GM19438 (cell line): ENCODE results near the gene BABAM2.

Experiments
- ATAC-seq: cut with Tn5 transposase; IDR thresholded peaks from one replicate; pipeline ENCODE4 v1.9.1; 2021; ENCODE audit warnings: low read depth; ENCODE audit not compliant: unreplicated experiment

BABAM2 gene

DNA sequence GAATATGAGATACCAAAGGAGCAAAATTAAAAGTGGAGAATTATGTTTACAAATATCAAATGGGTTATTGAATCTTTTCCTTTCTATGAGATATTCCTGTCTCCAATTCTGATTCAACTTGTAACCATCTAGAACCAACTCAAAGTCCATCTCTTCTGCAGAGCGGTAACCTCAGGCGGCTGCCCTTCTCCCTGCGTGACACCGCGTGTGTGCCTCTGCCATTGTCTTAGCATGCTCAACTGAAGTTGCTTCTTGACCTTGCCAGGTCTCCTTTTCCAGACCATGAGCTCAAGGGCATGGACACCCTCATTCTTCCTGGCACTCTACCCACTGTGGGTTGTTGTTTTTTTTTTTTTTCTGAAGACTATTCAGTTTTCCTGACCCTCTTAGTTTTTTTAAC lies 398.1 kb downstream of the BABAM2 start:
- no peak for ATAC-seq

DNA sequence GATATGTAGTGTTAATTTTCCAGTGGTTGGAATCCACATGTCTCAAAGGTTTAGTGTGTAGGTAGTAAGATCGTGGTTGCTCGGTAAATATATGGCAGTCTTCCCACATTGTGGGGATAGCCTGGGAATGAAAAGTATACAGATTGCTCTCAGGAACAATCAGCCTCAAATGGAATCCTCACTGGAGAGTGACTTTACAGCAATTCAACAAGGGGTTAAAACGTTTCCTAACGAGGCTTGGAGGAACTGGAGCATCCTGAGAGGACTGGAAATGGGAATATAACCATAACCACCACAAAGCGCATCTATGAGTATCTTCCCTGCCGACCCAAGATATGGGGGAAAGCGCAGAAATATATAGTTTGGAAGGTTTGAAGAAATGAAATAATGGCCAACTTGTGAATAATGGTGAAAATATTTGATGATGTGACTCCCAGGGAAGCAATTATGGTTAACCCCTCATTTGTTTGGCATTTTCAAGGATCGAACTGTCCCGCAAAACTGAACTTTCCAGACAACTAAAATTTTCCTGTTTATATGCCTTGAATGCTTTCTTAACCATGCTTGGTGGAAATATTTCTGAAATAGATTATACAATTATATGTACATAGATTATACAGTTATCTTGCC lies 401.4 kb downstream of the BABAM2 start:
- no peak for ATAC-seq

DNA sequence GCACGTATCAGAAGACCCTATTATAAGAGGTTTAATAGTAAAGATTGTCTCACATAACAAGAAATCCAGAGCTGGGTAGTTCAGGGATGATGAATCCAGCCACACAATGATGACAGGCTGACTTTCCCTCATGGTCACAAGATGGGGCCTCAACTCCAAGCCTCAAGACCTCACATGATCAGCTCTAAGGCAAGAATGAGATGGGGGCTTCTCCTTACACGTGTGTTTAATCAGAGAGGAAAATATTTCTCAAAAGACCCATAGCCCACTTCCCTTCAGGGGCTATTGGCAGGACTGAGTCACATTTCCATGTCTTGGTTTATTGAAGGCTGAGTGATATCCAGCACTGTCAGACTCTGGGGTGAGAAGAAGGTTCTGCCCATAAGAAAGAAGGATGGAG lies 402.0 kb downstream of the BABAM2 start:
- no peak for ATAC-seq

DNA sequence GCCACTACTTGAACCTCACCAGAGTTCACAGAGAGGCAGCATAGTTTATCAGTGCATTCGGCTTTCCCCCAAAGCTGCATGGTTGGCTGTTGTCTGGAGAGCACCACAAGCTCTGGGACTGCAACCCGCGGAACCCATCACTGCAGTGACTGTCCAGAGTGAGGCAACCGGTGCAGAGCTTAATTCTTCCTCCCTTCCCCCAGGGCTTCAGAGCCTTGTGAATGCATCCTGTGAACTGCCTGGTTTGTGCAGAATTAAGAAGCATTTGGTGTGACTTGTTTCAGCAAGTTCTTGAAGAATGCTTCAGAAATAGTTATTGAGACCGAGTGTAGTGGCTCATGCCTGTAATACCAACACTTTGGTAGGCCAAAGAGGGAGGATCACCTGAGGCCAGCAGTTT lies 402.9 kb downstream of the BABAM2 start:
- no peak for ATAC-seq

DNA sequence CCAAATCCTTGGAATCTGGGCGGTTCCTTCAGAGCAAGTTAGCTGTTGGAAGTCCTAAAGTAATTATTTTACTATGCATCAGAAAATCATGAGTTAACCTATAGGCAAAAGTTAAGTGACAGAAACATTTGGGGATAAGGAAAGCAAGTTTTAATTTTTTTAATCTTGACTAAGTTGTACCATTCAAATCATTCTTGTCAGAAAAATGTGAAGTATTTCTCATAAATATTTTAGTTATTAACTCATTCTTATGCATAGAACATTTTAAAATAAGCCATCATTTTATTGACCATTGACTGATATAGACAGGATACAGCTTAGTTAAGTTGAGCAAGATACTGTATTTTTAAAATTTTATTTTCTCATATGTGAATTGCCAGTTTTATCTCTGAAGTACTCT lies 403.9 kb downstream of the BABAM2 start:
- ATAC-seq = no peak

DNA sequence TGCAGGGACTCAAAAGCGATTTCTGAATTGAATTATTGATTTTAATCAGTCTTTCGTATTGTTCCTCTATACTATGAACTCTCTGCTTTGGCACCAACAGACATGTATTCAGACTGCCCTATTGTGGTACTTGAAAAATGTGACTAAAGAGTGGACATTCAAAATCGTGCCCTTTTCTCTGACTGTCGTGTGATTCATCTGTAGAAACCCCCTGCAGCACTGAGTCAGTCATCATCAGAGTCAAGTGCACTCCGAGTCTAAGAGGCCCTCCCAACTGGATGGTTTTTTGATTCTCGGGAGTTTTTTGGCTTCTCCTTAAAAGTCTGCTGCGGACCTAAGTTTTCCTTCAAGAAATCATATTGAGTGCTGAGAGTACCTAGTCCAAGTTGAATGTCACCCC lies 405.7 kb downstream of the BABAM2 start:
- no peak for ATAC-seq

DNA sequence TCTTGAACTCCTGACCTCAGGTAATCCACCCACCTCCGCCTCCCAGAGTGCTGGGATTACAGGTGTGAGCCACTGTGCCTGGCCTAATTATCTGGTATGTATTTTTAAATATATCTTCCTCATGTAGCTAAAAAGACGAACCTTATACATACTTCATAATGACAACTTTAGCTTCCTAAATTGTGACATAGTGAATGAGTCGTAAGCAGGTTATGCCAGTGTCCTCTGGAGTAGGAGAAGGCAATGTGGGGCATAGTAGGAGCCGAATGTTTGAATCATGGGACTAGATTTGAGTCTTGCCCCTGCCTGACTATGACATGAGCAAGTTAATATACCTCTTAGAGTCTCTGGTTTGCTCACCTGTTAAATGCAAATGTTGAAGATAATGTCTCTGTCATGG lies 406.4 kb downstream of the BABAM2 start:
- ATAC-seq = no peak

DNA sequence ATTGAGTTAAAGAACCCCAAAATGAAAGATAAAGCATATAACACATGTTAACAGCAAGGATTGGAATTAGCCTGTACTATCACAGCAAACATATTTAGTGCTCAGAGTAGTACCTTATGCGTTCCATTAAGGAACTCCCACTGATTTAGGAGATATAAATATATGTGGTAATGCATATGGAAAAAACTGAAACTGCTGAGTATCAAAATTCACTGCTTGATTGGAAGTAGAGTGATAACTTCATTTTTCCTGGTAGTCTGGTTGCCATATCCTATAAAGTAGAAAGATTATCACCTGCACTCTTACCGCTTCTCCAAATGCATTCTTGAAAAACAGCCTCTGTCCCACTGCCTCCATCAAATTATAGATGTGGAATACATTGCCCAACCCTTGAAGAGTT lies 407.0 kb downstream of the BABAM2 start:
- no peak for ATAC-seq

DNA sequence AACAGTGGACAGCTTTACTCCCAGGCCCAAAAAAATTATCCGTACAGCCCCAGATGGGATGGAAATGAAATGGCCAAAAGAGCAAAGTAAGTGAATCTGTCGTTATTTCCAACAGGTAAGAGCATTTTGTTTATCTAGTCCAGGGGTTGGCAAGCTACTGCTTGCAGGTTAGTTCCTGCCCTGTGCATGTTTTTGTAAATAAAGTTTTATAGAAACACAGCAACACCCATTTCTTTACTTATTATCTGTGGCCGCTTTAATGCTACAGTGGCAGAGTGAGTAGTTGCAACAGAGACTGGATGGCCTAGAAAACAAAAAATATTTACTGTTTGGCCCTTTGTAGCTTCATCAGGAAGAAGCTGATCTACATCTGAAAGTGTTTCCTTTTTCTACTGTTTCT lies 407.9 kb downstream of the BABAM2 start:
- no peak for ATAC-seq

DNA sequence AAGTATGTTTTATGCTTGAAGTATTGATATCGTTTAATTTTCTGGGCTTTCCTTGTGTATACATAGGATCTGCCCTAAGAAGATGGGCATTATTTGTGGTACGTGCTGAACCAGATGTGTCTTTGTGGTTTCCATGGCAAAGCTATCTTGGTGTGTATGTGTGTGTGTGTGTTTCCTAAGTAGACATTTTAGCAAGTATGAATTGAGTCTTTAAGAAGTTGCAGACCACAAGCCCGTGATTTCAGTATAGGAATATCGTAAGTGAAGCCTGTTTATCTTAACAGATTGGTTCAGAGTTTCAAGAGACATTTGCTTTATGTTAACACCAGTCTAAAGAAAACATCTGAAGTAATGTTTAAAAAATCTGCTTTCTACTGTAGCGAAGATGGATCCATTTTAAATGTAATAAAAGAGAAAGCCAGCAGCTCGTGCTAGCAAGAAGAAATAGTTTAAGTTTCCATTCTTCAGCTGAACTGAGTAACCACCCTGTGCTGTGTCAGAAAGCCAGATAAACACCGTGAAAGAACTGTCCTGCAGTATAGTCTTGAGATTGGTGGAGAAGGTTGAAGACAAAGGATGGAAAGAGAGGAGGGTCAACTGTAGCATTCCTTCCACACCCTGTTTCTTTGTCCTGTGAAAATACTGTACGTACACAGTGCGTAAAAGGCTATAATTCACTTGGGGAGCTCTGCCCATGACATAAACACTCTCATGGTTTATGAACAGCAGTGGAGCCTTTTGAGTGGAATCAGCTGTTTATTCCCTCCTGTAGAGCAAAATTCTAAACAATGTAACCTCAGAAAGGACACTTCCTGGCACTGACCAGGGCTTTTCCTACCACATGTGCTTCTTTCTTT lies 410.2 kb downstream of the BABAM2 start:
- ATAC-seq = no peak

DNA sequence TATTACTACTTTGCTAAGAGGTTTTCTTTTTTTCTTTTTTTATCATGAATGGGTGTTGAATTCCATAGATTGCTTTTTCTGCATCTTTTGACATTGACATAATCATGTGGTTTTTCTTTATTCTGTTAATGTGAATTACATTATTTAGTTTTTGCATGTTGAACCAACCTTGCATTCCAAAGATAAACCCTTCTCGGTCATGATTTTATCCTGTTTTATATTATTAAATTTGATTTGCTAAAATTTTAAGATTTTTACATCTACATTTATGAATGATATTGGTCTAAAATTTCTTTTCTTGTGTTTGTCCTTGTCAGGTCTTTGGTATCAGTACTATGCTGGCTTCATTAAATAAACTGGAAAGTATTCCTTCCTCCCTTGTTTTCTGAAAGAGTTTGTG lies 414.7 kb downstream of the BABAM2 start:
- no peak for ATAC-seq

DNA sequence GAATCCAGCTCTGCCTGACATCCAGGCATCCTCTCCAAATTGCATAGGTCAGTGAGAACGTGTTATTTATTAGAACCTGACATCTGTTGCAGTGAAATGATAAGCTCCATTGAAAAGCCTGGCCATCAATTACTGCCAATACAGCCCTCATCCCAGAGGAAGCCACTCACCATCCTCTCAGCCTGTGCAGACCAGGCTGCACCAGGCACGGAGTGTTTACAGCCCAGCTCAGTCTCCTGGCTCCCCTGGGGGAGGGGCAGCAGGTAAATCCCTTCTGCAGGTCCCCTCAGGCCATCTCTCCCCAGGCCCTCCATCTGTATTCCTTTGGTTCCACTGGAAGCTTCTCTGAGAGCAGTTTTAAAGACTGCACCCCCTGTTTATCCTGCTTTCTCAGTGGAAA lies 419.6 kb downstream of the BABAM2 start:
- no peak for ATAC-seq

DNA sequence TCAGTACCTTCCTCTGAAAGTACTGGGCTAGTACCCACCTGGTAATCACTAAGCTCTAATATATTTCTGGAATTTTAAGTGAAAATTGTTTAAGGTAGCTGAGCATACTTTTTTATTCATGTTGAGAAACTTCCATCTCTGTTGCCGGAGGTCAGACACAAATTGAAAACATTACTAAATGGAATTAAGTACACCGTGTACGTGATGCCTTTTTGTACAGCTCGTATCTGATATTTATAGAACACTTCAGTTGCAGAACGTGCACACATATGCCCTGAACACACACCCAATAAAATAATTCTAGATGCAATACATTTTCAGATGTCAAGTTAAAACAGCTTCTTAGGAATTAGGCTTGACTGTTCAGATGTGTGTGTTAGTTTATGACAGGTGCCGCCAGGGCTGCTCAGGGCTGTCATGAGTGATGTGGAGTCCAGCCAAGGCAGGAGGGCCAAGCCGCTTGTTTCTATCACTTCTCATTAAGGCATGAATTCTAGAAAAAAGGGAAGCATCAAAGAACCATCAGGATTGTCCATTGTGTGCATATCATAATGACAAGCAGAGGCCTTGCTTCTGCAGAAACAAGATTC lies 421.2 kb downstream of the BABAM2 start:
- ATAC-seq = no peak

DNA sequence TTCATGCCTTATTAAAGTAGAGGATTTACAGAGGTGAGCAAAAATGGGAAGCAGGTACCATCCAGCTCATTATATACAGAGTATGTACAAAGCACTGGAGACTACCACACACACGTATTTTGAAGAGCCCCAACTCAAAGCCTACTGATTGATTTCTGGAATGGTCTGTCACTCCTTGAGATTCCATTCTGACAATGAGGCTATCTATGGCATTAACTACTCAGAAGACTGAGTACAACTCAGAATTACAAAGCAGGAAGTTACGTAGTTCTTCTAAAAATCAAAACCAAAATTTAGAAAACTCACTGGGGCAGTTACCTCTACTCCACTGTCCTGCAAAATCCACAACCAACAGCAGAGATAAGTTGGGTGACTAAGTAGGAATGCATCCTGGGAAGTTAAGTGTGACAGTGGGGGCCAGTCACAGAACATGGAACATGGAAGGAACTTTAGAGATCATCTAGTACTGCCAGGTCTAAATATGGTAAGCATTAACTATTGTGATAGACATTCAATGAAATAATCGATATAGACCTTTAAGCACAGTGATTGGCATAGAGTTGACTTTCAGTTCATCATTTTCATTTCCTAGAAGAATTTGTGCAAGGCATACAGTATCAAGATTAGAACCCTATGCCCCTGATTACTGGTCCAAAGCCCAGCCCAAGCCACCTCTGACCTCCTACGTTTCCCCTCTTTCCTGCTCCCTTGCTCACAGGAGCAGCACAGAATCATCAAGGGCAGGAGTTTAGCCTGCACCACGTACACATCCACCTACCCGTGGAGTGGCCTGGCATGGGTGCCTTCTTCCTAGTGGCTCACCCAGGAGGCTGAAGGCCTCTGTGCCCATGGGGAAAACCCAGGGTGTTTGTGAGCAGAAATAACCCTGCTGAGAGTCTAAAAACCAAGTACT lies 422.0 kb downstream of the BABAM2 start:
- no peak for ATAC-seq

DNA sequence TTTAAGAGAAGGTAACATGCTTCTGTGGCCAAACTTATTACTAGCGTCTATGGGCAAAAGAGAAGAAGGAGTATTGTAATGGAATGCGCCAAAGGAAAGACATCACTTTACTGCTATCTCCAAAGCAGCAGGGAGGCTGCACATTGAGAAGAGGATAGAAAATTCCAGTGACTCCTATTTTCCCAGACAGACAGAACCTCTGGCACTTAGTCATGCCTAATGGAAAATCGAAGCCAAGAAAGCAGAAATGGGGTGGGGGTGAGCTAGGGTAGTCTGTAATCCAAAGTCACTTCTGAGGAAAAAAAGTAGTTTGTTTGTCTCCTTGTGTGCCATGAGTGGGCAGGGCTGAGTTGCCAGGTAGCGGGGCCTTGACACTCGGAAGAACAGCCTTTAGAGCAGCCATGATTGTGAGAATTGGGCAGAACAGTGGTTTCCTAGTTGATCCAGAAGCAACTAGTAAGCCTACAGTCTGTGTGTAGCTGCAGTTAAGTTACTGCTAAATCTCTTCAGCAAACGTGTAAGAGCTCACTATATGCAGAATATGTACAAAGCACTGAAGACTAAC lies 422.8 kb downstream of the BABAM2 start:
- ATAC-seq = no peak

DNA sequence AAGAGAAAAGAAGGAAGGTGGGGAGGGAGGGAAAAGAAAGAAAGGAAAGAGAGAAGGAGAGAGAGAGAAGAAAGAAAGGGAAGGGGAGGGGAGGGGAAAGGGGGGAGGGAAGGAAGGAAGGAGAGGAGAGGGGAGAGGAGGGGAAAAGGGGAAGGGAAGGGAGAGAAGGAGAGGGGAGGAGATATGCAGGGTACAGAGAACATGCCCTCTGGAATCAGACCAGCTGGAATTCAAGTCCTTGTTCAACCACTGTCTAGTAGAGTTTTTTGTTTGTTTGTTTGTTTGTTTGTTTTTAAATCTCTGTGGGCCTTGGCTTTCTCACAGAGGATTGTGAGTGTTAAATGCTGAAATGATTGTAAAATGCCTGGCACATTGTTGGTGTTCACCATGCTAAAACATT lies 424.4 kb downstream of the BABAM2 start:
- ATAC-seq = no peak

DNA sequence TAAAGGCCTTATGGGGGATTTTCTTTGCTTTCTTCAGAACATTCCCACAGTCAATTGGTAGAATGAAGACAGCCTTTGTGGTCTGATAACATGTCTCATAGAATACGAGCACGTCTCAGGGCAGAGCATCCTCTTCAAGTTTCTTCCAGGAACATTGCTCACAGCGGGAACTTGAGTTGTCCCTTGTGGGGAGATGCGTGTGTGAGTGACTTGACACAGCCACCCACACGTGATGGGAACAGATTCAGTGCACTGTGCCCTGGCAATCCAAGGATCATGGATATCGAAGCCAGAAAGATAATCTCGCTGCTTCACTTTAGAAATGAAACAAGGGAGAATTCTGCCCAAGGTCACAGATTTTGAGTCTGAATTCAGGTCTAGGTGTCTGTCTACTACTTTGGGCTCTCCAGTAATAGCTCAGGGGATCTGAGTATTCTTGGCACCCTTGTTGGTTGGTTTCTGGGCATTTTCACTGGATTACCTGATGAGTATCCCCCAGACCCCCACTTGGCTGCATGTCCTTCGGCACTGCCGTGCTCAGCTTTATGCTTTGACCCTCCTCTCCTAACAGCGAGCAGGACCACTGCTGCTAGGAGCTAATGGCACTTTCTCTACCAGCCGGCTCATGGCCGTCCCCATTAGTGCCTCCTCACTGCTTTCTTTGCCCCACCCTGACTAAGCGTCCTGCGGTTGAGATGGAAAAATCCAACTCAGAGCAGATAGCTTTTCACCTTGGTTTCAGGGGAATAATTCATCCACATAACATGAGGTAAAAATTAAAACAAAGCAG lies 426.2 kb downstream of the BABAM2 start:
- ATAC-seq = no peak

DNA sequence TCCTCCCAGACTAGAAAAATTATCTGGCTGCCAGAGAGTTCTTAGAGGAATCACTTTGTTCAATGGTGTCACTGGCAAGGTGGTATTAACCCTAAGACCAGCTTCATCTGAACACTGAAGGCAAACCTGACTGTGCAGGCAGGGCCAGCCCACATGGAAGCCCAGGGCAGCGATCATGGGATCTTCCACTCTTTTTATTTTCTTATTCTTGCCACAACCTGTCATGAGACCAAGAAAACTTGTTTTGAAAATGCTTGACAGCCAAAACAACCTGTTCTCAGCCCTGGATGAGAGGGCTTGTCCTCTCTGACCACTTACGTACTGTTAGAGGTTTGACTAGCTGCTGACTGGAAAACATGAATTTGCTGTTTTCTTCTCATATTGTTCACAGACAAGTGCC lies 426.9 kb downstream of the BABAM2 start:
- ATAC-seq = no peak

DNA sequence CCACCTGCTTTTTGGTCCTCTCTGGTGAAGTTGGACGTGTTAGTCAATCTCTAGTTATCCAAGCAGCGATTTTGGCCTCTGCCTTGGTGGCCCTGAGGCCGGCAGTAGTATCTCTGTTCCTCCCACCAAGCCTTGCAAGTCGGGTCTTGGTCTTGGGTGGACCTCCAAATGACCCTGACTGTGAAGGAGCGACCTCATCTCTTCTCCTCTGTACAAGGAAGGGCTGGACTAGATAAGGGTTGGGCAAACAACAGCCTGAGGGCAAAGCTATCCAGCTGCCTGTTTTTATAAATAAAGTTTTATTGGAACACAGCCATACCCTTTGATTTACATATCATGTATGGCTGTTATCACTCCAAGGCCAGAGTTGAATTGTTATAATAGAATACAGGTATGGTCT lies 427.5 kb downstream of the BABAM2 start:
- no peak for ATAC-seq
